ENCODE data around the gene KRT3.

Gene KRT3

DNA sequence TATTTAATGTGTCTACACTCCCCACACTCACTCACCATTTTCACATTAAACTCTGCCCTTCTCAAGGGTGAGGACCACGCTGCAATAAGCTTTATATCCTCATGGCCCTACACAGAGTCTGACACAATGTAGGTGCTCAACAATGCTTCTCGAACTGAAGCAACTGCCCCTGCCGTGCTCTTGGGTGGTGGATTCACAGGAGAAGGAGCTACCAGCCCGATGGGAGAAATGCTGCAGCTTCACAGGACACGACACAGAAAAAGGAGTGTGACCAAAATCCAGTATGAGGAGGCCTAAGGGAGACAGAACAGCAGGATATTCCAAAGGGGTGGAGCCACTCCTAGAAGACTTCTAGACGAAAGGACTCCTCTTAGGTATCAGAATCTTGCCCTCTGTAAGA is 6.5 kb upstream of the KRT3 start:
- TF ChIP-seq CTCF (IDR thresholded peaks at IDR 0.05): no peak

- no peak for TF ChIP-seq CTCF (IDR thresholded peaks at IDR 0.05)
These were observed 5.9 kb upstream of the KRT3 start for GRCh38 chr12:52801773-52802172.

DNA sequence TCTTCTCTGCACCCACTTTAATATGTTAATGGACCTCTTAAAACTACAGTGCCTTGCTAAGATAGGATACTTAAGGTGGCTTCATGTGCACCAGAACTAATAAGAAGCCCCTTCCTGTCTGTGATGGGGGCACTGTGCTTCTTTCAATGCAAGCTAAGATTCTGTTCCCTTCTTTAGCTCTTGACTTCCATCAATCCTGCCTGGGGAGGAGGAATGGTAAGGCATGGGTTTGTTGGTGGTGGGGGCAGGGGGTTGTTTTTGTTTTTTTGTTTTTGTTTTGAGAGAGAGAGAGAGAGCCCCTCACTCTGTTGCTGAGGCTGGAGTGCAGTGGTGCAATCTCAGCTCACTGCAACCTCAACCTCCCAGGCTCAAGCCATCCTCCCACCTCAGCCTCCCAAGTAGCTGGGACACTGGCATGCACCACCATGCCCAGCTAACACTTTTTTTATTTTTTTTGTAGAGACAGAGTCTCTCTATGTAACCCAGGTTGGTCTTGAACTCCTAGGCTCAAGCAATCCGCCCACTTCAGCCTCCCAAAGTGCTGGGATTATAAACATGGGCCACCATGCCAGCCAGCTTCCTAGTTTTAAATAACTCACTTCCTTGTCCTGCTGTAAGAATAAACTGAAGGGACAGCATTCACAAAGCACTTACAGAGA is 4.5 kb upstream of the KRT3 start:
- TF ChIP-seq CTCF (IDR thresholded peaks at IDR 0.05): no peak

DNA sequence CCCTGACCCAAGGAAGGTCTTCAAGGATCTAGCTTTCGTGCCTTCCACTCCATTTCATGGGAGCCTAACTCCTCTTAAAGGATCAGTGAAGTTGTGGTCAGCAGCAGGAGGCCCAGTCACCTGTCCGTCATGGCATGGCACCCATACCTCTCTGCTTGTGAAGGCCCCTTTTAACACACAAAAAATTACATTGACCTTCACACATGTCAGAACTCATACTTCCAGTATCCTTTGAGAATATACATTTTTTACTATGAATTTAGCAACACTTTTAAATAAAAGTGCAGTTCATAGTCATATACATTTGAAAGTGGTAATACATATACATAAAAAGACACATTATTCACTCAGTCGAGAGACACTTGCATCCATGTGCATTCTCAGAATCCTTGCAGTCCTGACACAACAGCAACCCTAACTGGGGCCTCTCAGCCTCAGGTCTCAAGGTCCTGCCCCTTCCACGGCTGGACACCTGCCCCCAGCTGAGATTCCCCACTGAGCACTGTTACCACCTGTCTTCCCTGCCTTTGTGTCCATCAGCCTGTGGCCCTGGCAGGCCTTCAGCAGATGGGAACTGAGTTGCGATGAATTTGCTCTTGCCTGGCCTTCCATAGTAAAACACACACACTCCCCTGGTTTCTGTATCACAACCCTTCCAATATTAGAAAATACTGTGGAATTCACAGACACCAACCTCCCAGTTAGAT is 3.7 kb upstream of the KRT3 start:
- no peak for TF ChIP-seq CTCF (IDR thresholded peaks at IDR 0.05)

DNA sequence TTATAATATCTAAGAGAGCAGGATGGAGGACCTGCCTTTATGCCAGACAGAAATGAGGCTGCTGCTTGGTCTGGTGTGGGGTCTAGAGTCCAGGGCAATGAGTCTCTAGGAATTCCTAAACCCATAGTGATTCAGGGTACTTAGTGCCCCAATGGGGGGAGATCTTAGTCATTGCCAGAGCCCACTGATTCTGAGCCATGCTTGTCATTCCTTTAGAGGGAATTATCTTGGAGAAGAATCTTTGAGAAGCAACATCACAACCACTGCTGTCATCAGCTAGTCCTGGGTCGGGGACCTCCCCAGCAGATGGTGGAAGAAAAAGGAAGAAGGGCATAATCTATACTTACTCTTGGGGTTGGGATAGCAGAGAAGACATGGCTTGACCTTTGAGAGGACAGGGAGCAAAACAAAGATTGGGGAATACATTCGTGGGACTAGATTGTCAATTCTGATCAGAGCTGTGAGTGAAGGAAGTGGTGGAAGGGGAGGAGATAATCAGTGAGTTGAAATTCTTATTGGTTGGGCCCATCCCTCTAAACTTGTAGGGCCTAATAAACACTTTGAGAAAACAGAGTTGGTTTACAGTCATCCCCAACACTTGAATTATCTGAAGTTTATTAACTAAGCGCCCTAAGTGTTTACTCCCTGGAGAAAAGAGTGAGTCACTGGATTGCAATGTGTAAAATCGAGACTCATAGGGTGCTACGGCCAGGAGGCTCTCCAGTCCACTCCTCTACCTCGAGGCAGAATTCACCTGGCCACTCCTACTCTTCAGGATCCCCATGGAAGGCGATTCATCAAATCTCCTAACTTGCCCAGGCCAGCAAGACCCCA is 3.0 kb upstream of the KRT3 start:
- no peak for TF ChIP-seq CTCF (IDR thresholded peaks at IDR 0.05)

DNA sequence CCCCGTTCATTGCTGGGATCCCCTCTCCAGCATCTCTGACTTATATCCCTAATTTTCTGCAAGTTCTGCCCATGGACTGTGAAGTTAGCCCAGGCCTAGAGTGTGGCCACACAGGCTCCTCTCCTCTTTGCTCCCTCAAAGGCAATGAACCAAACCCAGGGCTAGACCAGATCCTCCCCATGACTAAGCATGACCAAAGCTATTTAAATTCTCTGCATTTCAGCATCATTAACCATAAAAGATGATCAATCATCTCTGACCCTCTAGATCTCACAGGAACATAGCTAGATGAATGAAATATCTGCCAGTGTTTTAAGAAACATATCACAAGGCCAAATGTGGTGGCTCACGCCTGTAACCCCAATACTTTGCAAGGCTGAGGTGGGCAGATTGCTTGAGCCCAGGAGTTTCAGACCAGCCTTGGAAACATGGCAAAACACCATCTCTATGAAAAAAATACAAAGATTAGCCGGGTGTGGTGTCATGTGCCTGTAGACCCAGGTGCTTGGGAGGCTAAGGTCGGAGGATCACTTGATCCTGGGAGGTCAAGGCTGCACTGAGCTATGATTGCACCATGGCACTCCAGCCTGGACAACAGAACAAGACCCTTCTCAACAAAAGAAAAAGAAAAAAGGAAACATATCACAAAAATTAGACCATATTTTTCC is 2.2 kb upstream of the KRT3 start:
- TF ChIP-seq CTCF (IDR thresholded peaks at IDR 0.05): no peak

DNA sequence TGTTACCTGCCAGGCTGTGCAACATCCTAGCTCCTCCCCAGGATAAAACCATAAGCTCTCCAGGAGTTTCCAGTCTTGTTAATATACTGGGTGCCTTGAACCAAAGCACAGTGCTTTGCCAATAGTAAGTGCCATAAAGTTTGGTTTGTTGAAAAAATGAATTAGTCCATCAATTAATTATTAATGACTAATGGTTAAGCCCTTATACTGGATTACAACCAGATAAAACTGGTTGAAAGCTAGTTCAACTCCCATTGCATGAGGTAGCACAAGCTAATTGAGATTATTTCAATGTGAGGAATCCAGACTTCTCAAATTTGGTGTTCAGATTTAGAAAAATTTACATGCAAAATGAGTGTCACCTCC is 1.6 kb upstream of the KRT3 start:
- TF ChIP-seq CTCF (IDR thresholded peaks at IDR 0.05): no peak

Measured in LNCAP (cell line).